Caco-2 (cell line): ENCODE data around the gene ACSM3. TPM values are rescaled to one million over a fixed set of nuclear protein-coding genes. Genes with fewer than 3 reads are reported as not detected.
A peak's percentile ranks its signal among the peaks of the same experiment; 100 is the strongest.

Experiments used
- BruUV-seq: library from RNA; stranded (reverse); fragments of 400-500 nt; replicated peaks from 2 replicates; lab custom pipeline; 2021; lab: Mats Ljungman, UMichigan
- CTCF ChIA-PET: fragments of 300-600 bp; sonication (Branson Sonifier 250); formaldehyde crosslinking; loops from one replicate; lab custom pipeline; 2022; ENCODE audit warnings: antibody characterized with exemption; lab: Charles Lee
- POLR2A ChIA-PET: fragments of 300-600 bp; sonication (Branson Sonifier 250); formaldehyde crosslinking; loops from one replicate; lab custom pipeline; 2022; ENCODE audit warnings: antibody characterized with exemption; lab: Charles Lee
- DNase-seq, 2 experiments: peaks; one replicate each; pipeline versions ENCODE4 v3.0.0 to v3.0.0-alpha.2; 2020 to 2022
- H3K27me3 ChIP-seq: replicated peaks from 2 replicates; pipeline ENCODE4 v1.6.0; 2011; ENCODE audit warnings: low read length; ENCODE audit not compliant: control insufficient read depth, insufficient read depth
- H3K36me3 ChIP-seq: 2 replicates; pipeline ENCODE4 v1.5.1; 2011; ENCODE audit warnings: low read length; ENCODE audit not compliant: control insufficient read depth, insufficient read depth
- H3K4me1 ChIP-seq: fragments of 250-450 bp; sonication (Bioruptor Pico); 2 replicates; pipeline ENCODE4 v1.5.1; 2020; ENCODE audit warnings: mild to moderate bottlenecking
- H3K4me3 ChIP-seq: 2 replicates; pipeline ENCODE4 v1.5.1; 2011; ENCODE audit warnings: low read depth, mild to moderate bottlenecking, control low read depth, low read length
- H3K9me3 ChIP-seq: fragments of 250-450 bp; sonication (Bioruptor Pico); 2 replicates; pipeline ENCODE4 v1.5.1; 2020; ENCODE audit warnings: mild to moderate bottlenecking, moderate library complexity
- H3K27ac Mint-ChIP-seq: one replicate; pipeline ENCODE4 v1.8.0; 2022; ENCODE audit warnings: mixed read lengths; ENCODE audit not compliant: unreplicated experiment
- H3K27me3 Mint-ChIP-seq: one replicate; pipeline ENCODE4 v1.8.0; 2022; ENCODE audit warnings: mixed read lengths; ENCODE audit not compliant: insufficient read depth, unreplicated experiment
- H3K36me3 Mint-ChIP-seq: one replicate; pipeline ENCODE4 v1.8.0; 2022; ENCODE audit warnings: mild to moderate bottlenecking, mixed read lengths; ENCODE audit not compliant: insufficient read depth, unreplicated experiment
- H3K4me1 Mint-ChIP-seq: one replicate; pipeline ENCODE4 v1.8.0; 2022; ENCODE audit warnings: low read depth, mixed read lengths; ENCODE audit not compliant: unreplicated experiment
- H3K4me3 Mint-ChIP-seq: one replicate; pipeline ENCODE4 v1.8.0; 2022; ENCODE audit warnings: mild to moderate bottlenecking, moderate library complexity, mixed read lengths; ENCODE audit not compliant: unreplicated experiment
- H3K9me3 Mint-ChIP-seq: one replicate; pipeline ENCODE4 v1.8.0; 2022; ENCODE audit warnings: mixed read lengths; ENCODE audit not compliant: unreplicated experiment
- CTCF ChIP-seq, 2 experiments: fragments of 200-600 bp in 1 of 2; IDR thresholded peaks; 1 replicate in 1 of 2; 2 replicates in 1 of 2; pipeline versions ENCODE4 v1.5.1 to v1.8.0; 2011 to 2022; ENCODE audit warnings: antibody characterized with exemption in 1 of 2, control low read depth in 1 of 2, inconsistent platforms in 1 of 2, low read depth in 1 of 2, low read length in 1 of 2, mild to moderate bottlenecking in 1 of 2, moderate library complexity in 1 of 2; ENCODE audit not compliant: insufficient read depth in 1 of 2, severe bottlenecking in 1 of 2, unreplicated experiment in 1 of 2
- intact Hi-C: fragments of 100-400 bp; cut with micrococcal nuclease; formaldehyde crosslinking; loops from one replicate; pipeline ENCODE4 v1.10.0; 2022; ENCODE audit not compliant: unreplicated experiment
- total RNA-seq: library from RNA; stranded (reverse); gene quantifications from 2 replicates; pipeline ENCODE4 v1.2.3, GENCODE V29; 2022

ACSM3 gene
- total RNA-seq, 1 experiment from 2014 or later, result 6.9 TPM

- no peaks in the 10 kb centered on the region for H3K9me3 ChIP-seq
- POLR2A ChIA-PET, result no interaction called here
- H3K9me3 Mint-ChIP-seq, result no peaks in the 10 kb centered on the region
- no TSS peak for BruUV-seq
- intact Hi-C loops, result no loop called here
- no peak overlapping the region for H3K4me3 Mint-ChIP-seq
- H3K36me3 Mint-ChIP-seq, result no peaks in the 10 kb centered on the region
- H3K4me1 ChIP-seq, result no peaks in the 10 kb centered on the region
- H3K27me3 ChIP-seq, result no peaks in the 10 kb centered on the region
- no peak for DNase-seq
- CTCF ChIA-PET, result no interaction called here
- no peaks in the 10 kb centered on the region for H3K36me3 ChIP-seq
- H3K27me3 Mint-ChIP-seq, result no peaks in the 10 kb centered on the region
- no peak for TF ChIP-seq CTCF (IDR thresholded peaks at IDR 0.05; ENCODE audit: insufficient read depth in 1 of 2, low read depth in 1 of 2, low read length in 1 of 2, severe bottlenecking in 1 of 2, unreplicated experiment in 1 of 2)
- H3K4me1 Mint-ChIP-seq, result no peaks in the 10 kb centered on the region
- H3K27ac Mint-ChIP-seq, result no peak overlapping the region
- H3K4me3 ChIP-seq, result no peak overlapping the region
These were observed 34.5 kb downstream of the ACSM3 start for GRCh38 chr16:20798364-20798763.

DNA sequence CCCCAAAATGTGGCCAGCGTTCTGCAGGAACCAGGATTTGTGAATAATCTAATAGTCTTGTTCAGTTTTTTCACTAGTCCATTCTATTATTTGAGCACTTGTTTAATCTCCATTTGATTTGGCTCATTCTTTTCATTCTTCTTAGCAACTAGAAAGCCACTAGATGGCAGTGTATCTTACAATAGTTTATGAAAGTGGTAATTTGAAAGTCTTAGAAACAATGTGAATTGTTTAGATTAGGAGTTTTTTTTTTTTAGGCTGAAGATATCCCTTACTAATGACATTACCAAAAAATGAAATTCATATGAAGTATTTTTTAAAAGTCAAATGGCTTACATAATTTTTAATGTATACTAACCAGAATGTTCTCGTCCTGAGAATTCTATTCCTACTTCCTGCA lies 35.8 kb downstream of the ACSM3 start:
- Mint-ChIP-seq H3K9me3 (no peaks in the 10 kb centered on the region), H3K27ac (no peak overlapping the region), H3K4me3 (no peak overlapping the region), H3K4me1 (no peaks in the 10 kb centered on the region), H3K36me3 (no peaks in the 10 kb centered on the region), H3K27me3 (no peaks in the 10 kb centered on the region)
- CTCF ChIA-PET, result interaction anchor here (0.7 to 1.0 kb wide), 2 partner anchors 282 to 302 kb away, joined by 3 read pairs; no protein-coding TSS in a partner anchor
- POLR2A ChIA-PET, result no interaction called here
- Histone ChIP-seq H3K27me3 (no peaks in the 10 kb centered on the region), H3K9me3 (no peaks in the 10 kb centered on the region), H3K36me3 (no peaks in the 10 kb centered on the region), H3K4me1 (no peaks in the 10 kb centered on the region), H3K4me3 (no peak overlapping the region)
- DNase-seq, result no peak
- peak in 1 of 2 experiments; percentile 35 for TF ChIP-seq CTCF (IDR thresholded peaks at IDR 0.05; ENCODE audit: insufficient read depth in 1 of 2, low read depth in 1 of 2, low read length in 1 of 2, severe bottlenecking in 1 of 2, unreplicated experiment in 1 of 2)
- intact Hi-C loops, result loop anchor here (1.0 kb wide), 1 partner anchor 284 kb away; no protein-coding TSS in a partner anchor
- no TSS peak for BruUV-seq

GRCh38 chr16:20801278-20801677 lies 37.5 kb downstream of the ACSM3 start:
- Mint-ChIP-seq H3K9me3 (no peaks in the 10 kb centered on the region), H3K4me3 (no peak overlapping the region), H3K27me3 (no peaks in the 10 kb centered on the region), H3K4me1 (no peaks in the 10 kb centered on the region), H3K27ac (no peak overlapping the region), H3K36me3 (peaks cover under 1% of the 10 kb centered on the region)
- CTCF ChIA-PET, result no interaction called here
- no peak for DNase-seq
- Histone ChIP-seq H3K4me1 (no peaks in the 10 kb centered on the region), H3K36me3 (no peaks in the 10 kb centered on the region), H3K9me3 (no peaks in the 10 kb centered on the region), H3K27me3 (no peaks in the 10 kb centered on the region), H3K4me3 (no peak overlapping the region)
- TF ChIP-seq CTCF (IDR thresholded peaks at IDR 0.05; ENCODE audit: insufficient read depth in 1 of 2, low read depth in 1 of 2, low read length in 1 of 2, severe bottlenecking in 1 of 2, unreplicated experiment in 1 of 2), result no peak
- POLR2A ChIA-PET, result no interaction called here
- intact Hi-C loops, result no loop called here
- no TSS peak for BruUV-seq
